ENCODE measurements around the gene KDM4C. TPM values are rescaled to one million over a fixed set of nuclear protein-coding genes. Genes with fewer than 3 reads are reported as not detected.
A peak's percentile ranks its signal among the peaks of the same experiment; 100 is the strongest.

The KDM4C gene
- total and polyA plus RNA-seq, 2 of the 13 experiments (the other 11 are each of a cell fraction or from before 2014, with no cell fraction given) = 19.4 to 23.6 TPM

DNA sequence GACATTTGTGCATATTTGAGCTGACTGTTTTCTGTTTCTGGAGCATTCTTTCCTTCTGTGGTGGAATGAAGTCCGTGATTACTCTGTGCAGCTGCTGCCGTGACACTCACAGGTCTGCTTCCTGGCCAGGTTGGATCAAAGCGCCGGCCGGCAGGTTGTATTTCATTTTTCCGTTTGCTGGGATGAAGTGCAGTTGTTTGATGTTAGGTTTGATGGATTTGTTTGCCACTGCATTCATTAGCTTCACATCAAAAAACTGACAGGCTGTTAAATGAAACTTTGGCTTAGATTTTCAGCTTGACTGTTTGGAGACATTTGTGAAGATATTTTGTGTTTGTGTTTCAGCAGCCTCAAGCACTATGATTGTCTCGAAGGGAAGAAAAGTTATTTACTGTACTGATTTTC, 140.1 kb downstream of the KDM4C start (continued):
- TF ChIP-seq, protein P1, sequence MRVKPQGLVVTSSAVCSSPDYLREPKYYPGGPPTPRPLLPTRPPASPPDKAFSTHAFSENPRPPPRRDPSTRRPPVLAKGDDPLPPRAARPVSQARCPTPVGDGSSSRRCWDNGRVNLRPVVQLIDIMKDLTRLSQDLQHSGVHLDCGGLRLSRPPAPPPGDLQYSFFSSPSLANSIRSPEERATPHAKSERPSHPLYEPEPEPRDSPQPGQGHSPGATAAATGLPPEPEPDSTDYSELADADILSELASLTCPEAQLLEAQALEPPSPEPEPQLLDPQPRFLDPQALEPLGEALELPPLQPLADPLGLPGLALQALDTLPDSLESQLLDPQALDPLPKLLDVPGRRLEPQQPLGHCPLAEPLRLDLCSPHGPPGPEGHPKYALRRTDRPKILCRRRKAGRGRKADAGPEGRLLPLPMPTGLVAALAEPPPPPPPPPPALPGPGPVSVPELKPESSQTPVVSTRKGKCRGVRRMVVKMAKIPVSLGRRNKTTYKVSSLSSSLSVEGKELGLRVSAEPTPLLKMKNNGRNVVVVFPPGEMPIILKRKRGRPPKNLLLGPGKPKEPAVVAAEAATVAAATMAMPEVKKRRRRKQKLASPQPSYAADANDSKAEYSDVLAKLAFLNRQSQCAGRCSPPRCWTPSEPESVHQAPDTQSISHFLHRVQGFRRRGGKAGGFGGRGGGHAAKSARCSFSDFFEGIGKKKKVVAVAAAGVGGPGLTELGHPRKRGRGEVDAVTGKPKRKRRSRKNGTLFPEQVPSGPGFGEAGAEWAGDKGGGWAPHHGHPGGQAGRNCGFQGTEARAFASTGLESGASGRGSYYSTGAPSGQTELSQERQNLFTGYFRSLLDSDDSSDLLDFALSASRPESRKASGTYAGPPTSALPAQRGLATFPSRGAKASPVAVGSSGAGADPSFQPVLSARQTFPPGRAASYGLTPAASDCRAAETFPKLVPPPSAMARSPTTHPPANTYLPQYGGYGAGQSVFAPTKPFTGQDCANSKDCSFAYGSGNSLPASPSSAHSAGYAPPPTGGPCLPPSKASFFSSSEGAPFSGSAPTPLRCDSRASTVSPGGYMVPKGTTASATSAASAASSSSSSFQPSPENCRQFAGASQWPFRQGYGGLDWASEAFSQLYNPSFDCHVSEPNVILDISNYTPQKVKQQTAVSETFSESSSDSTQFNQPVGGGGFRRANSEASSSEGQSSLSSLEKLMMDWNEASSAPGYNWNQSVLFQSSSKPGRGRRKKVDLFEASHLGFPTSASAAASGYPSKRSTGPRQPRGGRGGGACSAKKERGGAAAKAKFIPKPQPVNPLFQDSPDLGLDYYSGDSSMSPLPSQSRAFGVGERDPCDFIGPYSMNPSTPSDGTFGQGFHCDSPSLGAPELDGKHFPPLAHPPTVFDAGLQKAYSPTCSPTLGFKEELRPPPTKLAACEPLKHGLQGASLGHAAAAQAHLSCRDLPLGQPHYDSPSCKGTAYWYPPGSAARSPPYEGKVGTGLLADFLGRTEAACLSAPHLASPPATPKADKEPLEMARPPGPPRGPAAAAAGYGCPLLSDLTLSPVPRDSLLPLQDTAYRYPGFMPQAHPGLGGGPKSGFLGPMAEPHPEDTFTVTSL (CRISPR knock-in tag; IDR thresholded peaks at IDR 0.05; ENCODE audit: borderline replicate concordance) = peak; percentile 98
- TF ChIP-seq ZNF264 (CRISPR knock-in tag; IDR thresholded peaks at IDR 0.05) (0 out of 2 replicates have a peak, but pooled peaks have one; percentile 52), GATA4 (IDR thresholded peaks at IDR 0.05; ENCODE audit: borderline replicate concordance, low read depth) (peak; percentile 80; the same call in 1 of the 2 replicates), SOX6 (IDR thresholded peaks at IDR 0.05) (no peak), SOX6 (CRISPR knock-in tag; IDR thresholded peaks at IDR 0.05) (peak; percentile 87), BORCS8-MEF2B (CRISPR knock-in tag; IDR thresholded peaks at IDR 0.05) (no peak), EED (CRISPR knock-in tag; IDR thresholded peaks at IDR 0.05) (no peak), YEATS4 (CRISPR knock-in tag; IDR thresholded peaks at IDR 0.05; ENCODE audit: borderline replicate concordance) (peak; percentile 42; the same call in 1 of the 2 replicates), ZNF766 (CRISPR knock-in tag; IDR thresholded peaks at IDR 0.05; ENCODE audit: borderline replicate concordance) (0 out of 2 replicates have a peak, but pooled peaks have one; percentile 39), ZNF549 (CRISPR knock-in tag; IDR thresholded peaks at IDR 0.05) (no peak), RBAK (CRISPR knock-in tag; IDR thresholded peaks at IDR 0.05) (0 out of 2 replicates have a peak, but pooled peaks have one; percentile 46), ATM (IDR thresholded peaks at IDR 0.05; ENCODE audit: borderline replicate concordance) (no peak), FOSL2 (CRISPR knock-in tag; IDR thresholded peaks at IDR 0.05) (peak; percentile 84), ZBTB3 (CRISPR knock-in tag; IDR thresholded peaks at IDR 0.05; ENCODE audit: borderline replicate concordance, low read depth) (peak; percentile 97; the same call in 1 of the 2 replicates), BRD4 (CRISPR knock-in tag; IDR thresholded peaks at IDR 0.05) (0 out of 2 replicates have a peak, but pooled peaks have one; percentile 70), FOXC1 (CRISPR knock-in tag; IDR thresholded peaks at IDR 0.05; ENCODE audit: borderline replicate concordance) (no peak), TSC22D2 (CRISPR knock-in tag; IDR thresholded peaks at IDR 0.05; ENCODE audit: borderline replicate concordance) (no peak), ZNF775 (CRISPR knock-in tag; IDR thresholded peaks at IDR 0.05; ENCODE audit: borderline replicate concordance) (no peak), ISL2 (CRISPR knock-in tag; IDR thresholded peaks at IDR 0.05) (peak; percentile 98), SNAPC2 (CRISPR knock-in tag; IDR thresholded peaks at IDR 0.05) (no peak)
- TF ChIP-seq, protein P2, sequence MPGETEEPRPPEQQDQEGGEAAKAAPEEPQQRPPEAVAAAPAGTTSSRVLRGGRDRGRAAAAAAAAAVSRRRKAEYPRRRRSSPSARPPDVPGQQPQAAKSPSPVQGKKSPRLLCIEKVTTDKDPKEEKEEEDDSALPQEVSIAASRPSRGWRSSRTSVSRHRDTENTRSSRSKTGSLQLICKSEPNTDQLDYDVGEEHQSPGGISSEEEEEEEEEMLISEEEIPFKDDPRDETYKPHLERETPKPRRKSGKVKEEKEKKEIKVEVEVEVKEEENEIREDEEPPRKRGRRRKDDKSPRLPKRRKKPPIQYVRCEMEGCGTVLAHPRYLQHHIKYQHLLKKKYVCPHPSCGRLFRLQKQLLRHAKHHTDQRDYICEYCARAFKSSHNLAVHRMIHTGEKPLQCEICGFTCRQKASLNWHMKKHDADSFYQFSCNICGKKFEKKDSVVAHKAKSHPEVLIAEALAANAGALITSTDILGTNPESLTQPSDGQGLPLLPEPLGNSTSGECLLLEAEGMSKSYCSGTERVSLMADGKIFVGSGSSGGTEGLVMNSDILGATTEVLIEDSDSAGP (CRISPR knock-in tag; IDR thresholded peaks at IDR 0.05; ENCODE audit: borderline replicate concordance) = no peak
- TF ChIP-seq, protein P3, sequence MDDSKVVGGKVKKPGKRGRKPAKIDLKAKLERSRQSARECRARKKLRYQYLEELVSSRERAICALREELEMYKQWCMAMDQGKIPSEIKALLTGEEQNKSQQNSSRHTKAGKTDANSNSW (CRISPR knock-in tag; IDR thresholded peaks at IDR 0.05; ENCODE audit: borderline replicate concordance) = no peak
- TF ChIP-seq, protein P4, sequence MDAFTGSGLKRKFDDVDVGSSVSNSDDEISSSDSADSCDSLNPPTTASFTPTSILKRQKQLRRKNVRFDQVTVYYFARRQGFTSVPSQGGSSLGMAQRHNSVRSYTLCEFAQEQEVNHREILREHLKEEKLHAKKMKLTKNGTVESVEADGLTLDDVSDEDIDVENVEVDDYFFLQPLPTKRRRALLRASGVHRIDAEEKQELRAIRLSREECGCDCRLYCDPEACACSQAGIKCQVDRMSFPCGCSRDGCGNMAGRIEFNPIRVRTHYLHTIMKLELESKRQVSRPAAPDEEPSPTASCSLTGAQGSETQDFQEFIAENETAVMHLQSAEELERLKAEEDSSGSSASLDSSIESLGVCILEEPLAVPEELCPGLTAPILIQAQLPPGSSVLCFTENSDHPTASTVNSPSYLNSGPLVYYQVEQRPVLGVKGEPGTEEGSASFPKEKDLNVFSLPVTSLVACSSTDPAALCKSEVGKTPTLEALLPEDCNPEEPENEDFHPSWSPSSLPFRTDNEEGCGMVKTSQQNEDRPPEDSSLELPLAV (CRISPR knock-in tag; conservative IDR thresholded peaks at IDR 0.05; ENCODE audit: low read depth) = no peak
